Measurements from ENCODE around the gene WDR4.

- TF ChIP-seq CTCF (IDR thresholded peaks at IDR 0.05) (no peak), POLR2A (IDR thresholded peaks at IDR 0.05; ENCODE audit: low read length) (peak; percentile 81), USF2 (IDR thresholded peaks at IDR 0.05) (no peak), CBX2 (IDR thresholded peaks at IDR 0.05; ENCODE audit: borderline replicate concordance, low read depth) (no peak), RFX5 (IDR thresholded peaks at IDR 0.05) (peak; percentile 56; the same call in 1 of the 2 replicates), REST (IDR thresholded peaks at IDR 0.05) (no peak), RCOR1 (IDR thresholded peaks at IDR 0.05; ENCODE audit: low read depth, low read length) (no peak), MAZ (IDR thresholded peaks at IDR 0.05; ENCODE audit: borderline replicate concordance, low read depth, low read length) (no peak), MYC (IDR thresholded peaks at IDR 0.05; ENCODE audit: borderline replicate concordance, low read length) (no peak)
Observed at GRCh38 chr21:42892931-42893755, 13.8 kb upstream of the WDR4 start, which contains the start of gene NDUFV3.

All from A549 (cell line).